ENCODE results near the gene SEMA4D. TPM values are rescaled to one million over a fixed set of nuclear protein-coding genes. Genes with fewer than 3 reads are reported as not detected.

Gene SEMA4D
- total and polyA plus RNA-seq, 9 of the 15 experiments (the other 6 are each of a cell fraction or from before 2014, with no cell fraction given): 0.38 to 5.1 (median 1.8) TPM

GRCh38 chr9:89523948-89524347, 26.0 kb upstream of the SEMA4D start:
- Histone ChIP-seq H3K9me1 (ENCODE audit: control insufficient read depth, insufficient read depth, low read length) (no peaks in the 10 kb centered on the region), H3K4me2 (ENCODE audit: insufficient read depth, low read length) (no peak overlapping the region), H3K9ac (ENCODE audit: insufficient read depth in 1 of 2, low read depth in 2 of 2, low read length in 2 of 2) (no peak overlapping the region), H3K9me3 (replicated peaks; ENCODE audit: control insufficient read depth, insufficient read depth, low read depth, low read length) (no peaks in the 10 kb centered on the region), H3K27me3 (ENCODE audit: control insufficient read depth in 2 of 2, insufficient read depth in 2 of 2, low read length in 2 of 2) (peaks cover 0 to 16% of the 10 kb centered on the region in 2 experiments; a peak in 1 of 5 replicates), H3K79me2 (ENCODE audit: control insufficient read depth, insufficient read depth, low read length) (no peaks in the 10 kb centered on the region), H2AFZ (ENCODE audit: low read depth, low read length) (no peak overlapping the region), H3K4me1 (replicated peaks in 1 of 2; ENCODE audit: control insufficient read depth in 2 of 2, insufficient read depth in 2 of 2, low read length in 2 of 2) (peaks cover 0 to 3% of the 10 kb centered on the region in 2 experiments; a peak in 2 of 5 replicates), H3K4me3 (no peak overlapping the region), H3K36me3 (ENCODE audit: control insufficient read depth, insufficient read depth, low read length) (no peaks in the 10 kb centered on the region), H4K20me1 (replicated peaks; ENCODE audit: control insufficient read depth, insufficient read depth, low read length) (no peaks in the 10 kb centered on the region), H3K27ac (ENCODE audit: extremely low read depth, low read depth, low read length) (no peak overlapping the region)
- in situ Hi-C loops (cut with MboI): no loop called here
- intact Hi-C loops (cut with micrococcal nuclease): no loop called here
- FAIRE-seq: no peak
- POLR2A ChIA-PET: no interaction called here
- TF ChIP-seq MTA1 (IDR thresholded peaks at IDR 0.05; ENCODE audit: borderline replicate concordance) (no peak), ZNF431 (CRISPR knock-in tag; IDR thresholded peaks at IDR 0.05) (no peak), ZBTB11 (CRISPR knock-in tag; IDR thresholded peaks at IDR 0.05) (peak in 2 of 3 experiments; percentile 61 to 91; a peak in 4 of 6 replicates), ZNF639 (CRISPR knock-in tag; conservative IDR thresholded peaks at IDR 0.05 in 1 of 2, IDR thresholded peaks at IDR 0.05 in 1 of 2) (no peak), GABPA (tag; conservative IDR thresholded peaks at IDR 0.05; ENCODE audit: low read depth) (peak; percentile 72), ADNP (tag; IDR thresholded peaks at IDR 0.05) (no peak), RFX1 (IDR thresholded peaks at IDR 0.05) (no peak), KLF6 (CRISPR knock-in tag; IDR thresholded peaks at IDR 0.05; ENCODE audit: borderline replicate concordance) (no peak)
- CTCF ChIA-PET (ENCODE audit: low intra/inter-chr PET ratio): no interaction called here
- no peak for DNase-seq (ENCODE audit: extremely low read depth in 1 of 4, low spot score in 3 of 4)
- no TSS peak for BruUV-seq (replicated peaks)
- no peak for ATAC-seq
- 0% methylated on average over 3 of the region's 3 CpGs for WGBS (ENCODE audit: insufficient coverage, low coverage, missing lambda C conversion rate)

Measured in K562 (cell line).